NCI-H82 (cell line): ENCODE data around the gene GPX4.

ENCODE experiments used
- DNase-seq: peaks from one replicate; lab custom pipeline; 2025; lab: John Stamatoyannopoulos, UW

The GPX4 gene

DNA sequence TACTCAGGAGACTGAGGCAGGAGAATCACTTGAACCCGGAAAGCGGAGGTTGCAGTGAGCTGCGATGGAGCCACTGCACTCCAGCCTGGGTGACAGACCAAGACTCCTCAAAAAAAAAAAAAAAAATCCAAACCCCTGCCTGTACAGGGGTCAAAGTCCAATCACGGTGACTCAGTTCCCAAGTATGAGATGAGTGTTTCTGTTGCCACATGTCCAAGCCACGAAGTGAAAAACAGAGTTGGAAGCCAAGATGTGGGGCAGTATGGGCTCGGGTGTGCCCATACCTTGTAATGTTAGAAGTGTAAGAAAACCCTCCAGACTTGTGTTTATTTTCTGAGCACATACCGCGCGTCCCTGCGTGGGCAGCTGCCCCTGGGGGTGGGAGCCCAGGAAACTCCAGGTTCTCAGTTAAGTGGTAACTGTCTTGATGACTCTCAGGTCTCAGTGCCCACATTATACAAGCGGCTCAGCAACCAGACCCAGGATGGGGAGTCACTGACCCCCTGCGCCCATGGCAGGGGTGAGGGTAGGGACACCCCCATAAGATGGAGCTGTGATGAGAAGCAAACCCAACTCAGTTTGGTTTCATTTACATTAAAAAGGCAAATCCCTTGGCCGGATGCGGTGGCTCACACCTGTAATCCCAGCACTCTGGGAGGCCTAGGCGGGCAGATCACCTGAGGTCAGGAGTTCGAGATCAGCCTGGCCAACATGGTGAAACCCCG, 1.2 kb upstream of the GPX4 start:
- no peak for DNase-seq

GRCh38 chr19:1103132-1103707, 574 bp upstream of the GPX4 start:
- no peak for DNase-seq

DNA sequence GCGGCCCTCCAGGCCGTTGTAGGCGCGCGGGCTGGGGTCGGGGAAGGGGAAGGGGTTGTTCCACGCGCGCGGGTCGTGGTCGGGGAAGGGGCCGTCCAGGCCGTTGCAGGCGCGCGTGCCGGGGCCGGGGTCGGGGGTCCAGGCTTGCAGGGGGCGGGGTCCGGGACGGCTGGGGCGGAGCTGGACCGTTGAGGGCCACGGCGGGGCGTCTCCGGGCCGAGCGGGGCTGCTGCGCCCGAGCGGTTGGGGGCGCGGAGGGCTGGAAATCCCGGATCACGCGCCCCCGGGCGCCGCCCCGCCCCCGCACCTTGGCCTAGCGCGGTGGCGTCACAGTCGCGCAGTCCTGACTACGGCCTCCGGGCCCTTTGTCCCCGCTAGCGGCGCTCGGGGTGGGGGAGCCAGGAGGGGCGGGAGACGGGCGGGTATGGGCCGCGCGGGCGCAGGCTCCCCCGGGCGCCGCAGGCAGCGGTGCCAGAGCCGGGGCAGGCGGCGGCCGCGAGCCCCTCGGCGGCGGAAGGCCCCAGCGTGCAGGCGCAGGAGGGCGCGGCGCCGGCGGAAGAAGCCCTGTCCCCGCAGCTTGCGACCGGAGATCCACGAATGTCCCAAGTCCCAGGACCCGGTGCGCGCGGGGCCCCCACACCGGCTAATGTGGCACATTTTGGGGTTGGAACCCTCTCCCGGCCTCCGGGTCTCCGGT, 665 bp downstream of the GPX4 start:
- peak; percentile 72 for DNase-seq

DNA sequence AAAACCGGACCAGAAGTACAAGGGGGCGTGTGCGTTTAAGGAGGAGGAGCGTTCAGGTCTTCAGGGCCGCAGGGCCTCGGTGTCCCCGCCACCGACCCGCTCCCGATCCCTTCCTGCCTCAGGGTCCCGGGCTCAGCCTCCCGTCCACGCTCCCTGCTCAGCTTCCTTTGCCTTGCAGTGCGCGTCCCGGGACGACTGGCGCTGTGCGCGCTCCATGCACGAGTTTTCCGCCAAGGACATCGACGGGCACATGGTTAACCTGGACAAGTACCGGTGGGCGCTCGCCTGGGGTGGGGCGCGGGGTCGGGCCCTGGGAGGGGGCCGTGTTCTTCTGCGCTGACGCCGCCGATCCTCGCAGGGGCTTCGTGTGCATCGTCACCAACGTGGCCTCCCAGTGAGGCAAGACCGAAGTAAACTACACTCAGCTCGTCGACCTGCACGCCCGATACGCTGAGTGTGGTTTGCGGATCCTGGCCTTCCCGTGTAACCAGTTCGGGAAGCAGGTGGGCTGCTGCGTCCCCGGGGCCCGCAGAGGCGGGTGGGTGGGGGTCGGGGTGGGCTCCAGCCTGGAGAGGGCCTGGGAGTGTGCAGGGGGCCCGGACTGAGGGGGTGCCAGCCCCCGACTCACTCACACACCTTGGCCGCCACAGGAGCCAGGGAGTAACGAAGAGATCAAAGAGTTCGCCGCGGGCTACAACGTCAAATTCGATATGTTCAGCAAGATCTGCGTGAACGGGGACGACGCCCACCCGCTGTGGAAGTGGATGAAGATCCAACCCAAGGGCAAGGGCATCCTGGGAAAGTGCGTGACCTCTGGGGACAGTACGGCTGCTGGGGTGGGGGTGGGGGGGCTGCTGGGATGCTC, 1.4 kb downstream of the GPX4 start:
- peak; percentile 43 for DNase-seq

DNA sequence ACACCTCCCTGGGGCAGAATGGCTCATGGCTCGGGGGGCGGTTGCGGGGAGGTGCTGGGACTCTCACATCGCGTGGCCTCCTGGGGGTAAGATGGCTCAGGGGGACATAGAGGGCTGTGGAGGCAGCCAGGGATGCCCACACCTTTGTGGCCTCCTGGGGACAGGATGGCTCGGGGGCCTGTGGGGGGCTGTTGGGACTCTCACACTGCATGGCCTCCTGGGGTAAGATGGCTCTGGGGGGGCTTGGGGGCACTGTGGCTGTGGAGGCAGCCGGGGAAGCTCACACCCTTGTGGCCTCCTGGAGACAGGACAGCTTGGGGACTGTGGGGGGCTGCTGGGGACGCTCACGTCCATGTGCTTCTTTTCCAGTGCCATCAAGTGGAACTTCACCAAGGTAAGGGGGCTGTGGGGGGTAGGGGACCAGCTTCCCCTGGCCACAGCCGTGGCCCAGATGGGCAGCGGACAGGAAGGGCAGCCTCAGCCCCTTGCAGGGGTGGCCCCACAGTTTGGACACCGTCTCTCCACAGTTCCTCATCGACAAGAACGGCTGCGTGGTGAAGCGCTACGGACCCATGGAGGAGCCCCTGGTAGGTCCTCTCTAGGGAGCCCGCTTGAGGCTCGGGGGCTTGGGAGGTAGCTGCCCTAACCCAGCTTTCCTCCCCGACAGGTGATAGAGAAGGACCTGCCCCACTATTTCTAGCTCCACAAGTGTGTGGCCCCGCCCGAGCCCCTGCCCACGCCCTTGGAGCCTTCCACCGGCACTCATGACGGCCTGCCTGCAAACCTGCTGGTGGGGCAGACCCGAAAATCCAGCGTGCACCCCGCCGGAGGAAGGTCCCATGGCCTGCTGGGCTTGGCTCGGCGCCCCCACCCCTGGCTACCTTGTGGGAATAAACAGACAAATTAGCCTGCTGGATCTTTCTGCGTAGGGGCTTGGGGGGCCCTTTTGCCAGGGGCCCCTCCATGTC, 2.4 kb downstream of the GPX4 start:
- no peak for DNase-seq

DNA sequence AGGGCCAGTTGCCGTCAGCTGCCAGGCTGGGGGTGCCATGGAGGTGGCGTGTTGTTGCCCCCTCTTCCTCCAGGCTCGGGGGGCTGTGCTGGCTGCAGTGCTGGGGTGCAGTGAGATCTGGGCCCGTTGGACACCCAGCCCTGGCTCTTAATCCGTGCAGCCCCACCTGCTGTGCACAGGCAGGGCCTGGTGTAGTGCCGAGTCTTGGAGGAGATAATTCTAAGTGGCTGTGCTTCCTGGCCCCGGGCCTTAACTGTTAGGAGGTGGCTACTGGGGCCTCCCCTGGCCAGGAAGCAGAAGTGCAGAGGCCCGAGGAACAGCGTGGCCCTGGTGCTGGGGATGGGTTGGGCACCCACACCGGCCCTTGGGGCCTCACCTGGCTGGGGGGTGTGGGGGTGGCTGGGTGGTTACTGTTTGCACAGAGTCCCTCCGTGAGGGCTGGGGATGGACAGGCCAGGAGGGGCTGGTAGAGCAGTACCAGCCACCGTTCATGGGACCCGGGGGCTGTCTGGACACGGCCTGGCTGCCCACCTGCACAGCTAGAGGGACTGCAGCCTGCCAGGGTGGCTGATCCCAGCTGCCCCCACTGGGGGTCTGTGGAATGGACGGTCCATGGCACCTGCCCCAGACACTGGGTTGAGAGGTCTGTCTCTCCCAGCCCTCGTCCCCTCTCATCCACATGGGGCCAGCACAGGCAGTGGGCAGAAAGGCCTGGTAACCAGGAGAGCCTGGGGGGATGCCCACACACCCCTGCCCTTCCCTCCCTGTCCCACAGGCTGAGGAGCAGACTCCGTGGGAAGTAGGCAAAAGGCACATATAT, 3.3 kb downstream of the GPX4 start:
- no peak for DNase-seq

GRCh38 chr19:1107661-1108261, 4.0 kb downstream of the GPX4 start:
- no peak for DNase-seq

GRCh38 chr19:1108291-1109031, 4.7 kb downstream of the GPX4 start:
- no peak for DNase-seq

DNA sequence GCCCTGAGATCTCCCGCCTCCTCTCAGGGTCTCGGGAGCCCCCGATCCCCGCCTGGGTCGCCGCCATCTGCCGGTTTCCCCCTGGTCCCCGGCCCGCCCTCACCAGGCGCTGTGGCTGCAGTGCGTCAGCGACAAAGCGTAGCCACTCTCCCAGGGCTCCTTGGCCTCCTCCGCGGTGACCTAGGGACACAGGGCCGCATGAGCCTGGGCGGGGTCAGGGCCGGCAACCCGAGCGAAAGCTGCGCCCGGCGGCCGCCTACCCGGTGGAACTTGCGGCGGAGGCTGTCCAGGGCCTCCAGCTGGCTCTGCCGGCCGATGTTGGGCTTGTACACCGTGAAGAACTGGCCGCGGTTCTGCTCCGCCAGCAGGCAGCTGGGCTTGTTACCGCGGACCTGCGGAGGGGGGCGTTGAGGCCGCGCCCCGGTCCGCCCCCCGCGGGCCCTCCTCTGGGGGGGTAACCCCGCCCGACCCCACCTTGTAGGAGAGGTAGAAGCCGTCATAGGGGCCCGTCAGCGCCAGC, 5.3 kb downstream of the GPX4 start:
- no peak for DNase-seq

- DNase-seq, result no peak
Observed at GRCh38 chr19:1109697-1110671, 6.2 kb downstream of the GPX4 start.

GRCh38 chr19:1110809-1111640, 7.2 kb downstream of the GPX4 start:
- DNase-seq, result no peak

DNA sequence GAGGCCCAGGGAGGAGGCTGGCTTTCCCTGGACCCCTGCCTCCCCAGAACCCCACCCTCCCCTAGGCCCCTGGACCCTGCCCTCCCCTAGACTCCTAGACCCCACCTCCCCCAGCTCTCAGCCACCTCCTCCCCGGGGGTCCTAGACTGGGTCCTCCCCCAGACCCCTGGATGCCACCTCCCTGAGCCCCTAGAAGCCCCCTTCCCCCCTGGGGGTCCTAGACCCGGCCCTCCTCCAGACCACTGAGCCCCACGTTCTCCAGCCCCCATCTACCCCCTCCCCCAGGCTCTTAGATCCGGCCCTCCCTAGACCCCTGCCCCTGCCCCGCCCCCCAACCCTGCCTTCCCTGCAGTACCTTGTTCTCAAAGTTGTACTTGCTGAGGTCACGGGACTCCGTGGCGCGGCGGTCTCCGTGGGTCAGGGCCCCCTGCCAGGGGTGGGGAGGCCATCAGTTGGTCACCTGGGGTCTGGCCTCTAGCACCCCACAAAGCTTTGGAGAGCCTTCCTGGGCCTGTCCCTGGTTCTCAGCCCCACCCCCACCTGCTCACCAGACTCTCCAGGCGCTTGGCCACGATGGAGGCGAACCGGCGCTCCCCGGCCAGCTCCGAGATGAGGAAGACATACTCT, 8.0 kb downstream of the GPX4 start:
- DNase-seq, result no peak

DNA sequence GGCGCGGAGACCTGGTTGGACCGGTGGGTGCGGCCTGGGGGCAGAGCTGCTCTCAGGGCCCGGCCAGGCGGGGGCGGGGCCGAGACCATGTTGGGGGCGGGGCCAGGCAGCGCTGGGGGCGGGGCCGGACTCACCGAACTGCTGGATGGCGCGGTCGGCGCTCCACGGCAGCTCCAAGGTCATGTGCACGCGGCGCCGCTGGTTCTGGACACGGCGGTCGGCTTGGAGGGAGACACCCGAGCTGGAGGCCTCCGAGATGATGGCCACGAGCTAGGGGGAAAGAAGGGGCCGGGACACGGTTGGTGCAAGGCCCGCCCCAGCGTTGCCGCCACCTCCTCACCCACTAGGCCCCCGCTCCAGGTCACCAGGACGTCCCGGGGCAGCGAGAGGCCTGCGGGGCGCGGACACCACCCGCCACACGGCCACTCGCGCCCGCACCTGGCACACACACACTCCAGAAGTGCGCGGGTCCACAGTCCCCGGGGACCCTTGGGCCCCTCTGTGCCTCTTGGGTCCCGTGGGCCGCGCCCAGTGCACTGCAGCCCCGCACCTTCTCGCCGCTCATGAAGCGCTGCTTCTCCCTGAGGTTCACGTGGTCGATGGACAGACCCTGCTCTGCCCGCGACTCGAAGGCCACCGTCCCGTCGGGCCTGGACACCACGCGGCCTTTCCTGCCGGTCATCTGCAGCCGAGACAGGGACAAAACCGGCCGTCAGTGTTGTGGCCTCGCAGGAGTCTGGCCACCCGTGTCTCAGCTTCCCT, 8.7 kb downstream of the GPX4 start:
- DNase-seq, result no peak

GRCh38 chr19:1113030-1113985, 9.5 kb downstream of the GPX4 start:
- peak; percentile 95 for DNase-seq
